CD4-positive, alpha-beta T cell treated with Interleukin-12 subunit alpha and Interleukin-12 subunit beta, for 1 hour (primary cell): ENCODE data around the gene PLEKHH2.
"Not testable (repeated sequence)": the region's sequence is repeated elsewhere in the genome, so short reads cannot be mapped to it uniquely, and the experiment has no call there.

Source experiments
- DNase-seq: peaks from one replicate; pipeline ENCODE4 v3.0.0-alpha.2; 2020

PLEKHH2 gene

GRCh38 chr2:43642363-43642762, 5.3 kb downstream of the PLEKHH2 start:
- no peak for DNase-seq

- DNase-seq = no peak
These were observed 6.6 kb downstream of the PLEKHH2 start for GRCh38 chr2:43643680-43644079.

GRCh38 chr2:43648994-43649701, 12.1 kb downstream of the PLEKHH2 start:
- DNase-seq = no peak

GRCh38 chr2:43653506-43653905, 16.4 kb downstream of the PLEKHH2 start:
- DNase-seq = no peak

- no peak for DNase-seq
These were observed 20.2 kb downstream of the PLEKHH2 start for GRCh38 chr2:43657241-43657640.

GRCh38 chr2:43675646-43676321, 38.7 kb downstream of the PLEKHH2 start:
- no peak for DNase-seq

- DNase-seq = peak; percentile 10
These were observed 39.4 kb downstream of the PLEKHH2 start, which contains the start of gene C1GALT1C1L for GRCh38 chr2:43676322-43677050. C1GALT1C1L (minus strand) TSS chr2:43676429; CDS start chr2:43676322, 107 bp downstream.

- not testable (repeated sequence) for DNase-seq
These were observed 40.7 kb downstream of the PLEKHH2 start for GRCh38 chr2:43677783-43678182.

- DNase-seq = no peak
These were observed 48.3 kb downstream of the PLEKHH2 start for GRCh38 chr2:43685357-43685756.

GRCh38 chr2:43689999-43690398, 52.9 kb downstream of the PLEKHH2 start:
- DNase-seq = no peak

GRCh38 chr2:43692428-43692994, 55.5 kb downstream of the PLEKHH2 start:
- no peak for DNase-seq

- not testable (repeated sequence) for DNase-seq
These were observed 61.1 kb downstream of the PLEKHH2 start for GRCh38 chr2:43698140-43698539.

GRCh38 chr2:43699761-43700160, 62.7 kb downstream of the PLEKHH2 start:
- no peak for DNase-seq

- no peak for DNase-seq
These were observed 64.1 kb downstream of the PLEKHH2 start for GRCh38 chr2:43701111-43701510.

GRCh38 chr2:43707255-43708015, 70.4 kb downstream of the PLEKHH2 start:
- DNase-seq = no peak

- DNase-seq = no peak
These were observed 71.1 kb downstream of the PLEKHH2 start for GRCh38 chr2:43708178-43708577.

- no peak for DNase-seq
These were observed 71.8 kb downstream of the PLEKHH2 start for GRCh38 chr2:43708891-43709290.

GRCh38 chr2:43710866-43711265, 73.8 kb downstream of the PLEKHH2 start:
- no peak for DNase-seq

- no peak for DNase-seq
These were observed 77.1 kb downstream of the PLEKHH2 start for GRCh38 chr2:43714164-43714563.

GRCh38 chr2:43715300-43716098, 78.4 kb downstream of the PLEKHH2 start:
- DNase-seq = no peak

GRCh38 chr2:43717322-43717721, 80.3 kb downstream of the PLEKHH2 start:
- no peak for DNase-seq
